Left lung (tissue), 10 donors: ENCODE results near the gene HCFC1. TPM values are rescaled to one million over a fixed set of nuclear protein-coding genes. Genes with fewer than 3 reads are reported as not detected.

Experiments used
- ATAC-seq: fragments of 200-7000 bp; cut with Tn5 transposase; one replicate; pipeline ENCODE4 v1.9.1; 2020; ENCODE audit warnings: moderate library complexity
- DNase-seq, 4 donors: peaks; one replicate each; pipeline ENCODE4 v3.0.0-alpha.2; 2013 to 2020
- H3K27ac ChIP-seq, 2 donors: fragments of 200-600 bp; sonication (generic) in 1 of 2; one replicate each; pipeline versions ENCODE4 v1.5.0 to v1.8.0; 2020 to 2021
- H3K27me3 ChIP-seq, 2 donors: fragments of 200-600 bp; sonication (generic) in 1 of 2; one replicate each; pipeline versions ENCODE4 v1.5.0 to v1.8.0; 2020 to 2021
- H3K36me3 ChIP-seq, 2 donors: fragments of 200-600 bp; sonication (generic) in 1 of 2; one replicate each; pipeline versions ENCODE4 v1.5.0 to v1.8.0; 2020 to 2021
- H3K4me1 ChIP-seq, 2 donors: fragments of 200-600 bp; one replicate each; pipeline ENCODE4 v1.8.0; 2021
- H3K4me3 ChIP-seq, 2 donors: fragments of 200-600 bp; sonication (generic) in 1 of 2; one replicate each; pipeline versions ENCODE4 v1.5.0 to v1.8.0; 2020 to 2021; ENCODE audit warnings: mild to moderate bottlenecking in 1 of 2
- H3K9me3 ChIP-seq, 2 donors: fragments of 200-600 bp; sonication (generic) in 1 of 2; one replicate each; pipeline versions ENCODE4 v1.5.0 to v1.8.0; 2020 to 2021
- intact Hi-C, 2 donors: fragments of 100-400 bp; cut with DNase I; formaldehyde crosslinking; loops; one replicate each; pipeline versions ENCODE4 v1.11.2 to v1.14.2; 2022
- polyA plus RNA-seq, 6 donors: library from polyadenylated mRNA; unstranded; fragments of 120-200 nt; gene quantifications; one replicate each; pipeline ENCODE4 v1.2.1, GENCODE V29; 2013; ENCODE audit not compliant: insufficient read length in 6 of 6
- total RNA-seq, 2 donors: library from RNA; stranded (reverse); fragmentation: NEBNext Ultra II Directional; extraction: Animal tissue kit (Norgen Biotek cat#: 25700); gene quantifications; one replicate each; pipeline ENCODE4 v1.2.1, GENCODE V29; 2021
- TF ChIP-seq, protein P1 (sequence below), 2 donors: fragments of 200-600 bp; sonication (generic) in 1 of 2; IDR thresholded peaks; one replicate each; pipeline versions ENCODE4 v1.5.0 to v1.8.0; 2021; ENCODE audit warnings: antibody characterized with exemption in 2 of 2
- donor health status: DM: no; HTN: yes; CAD: no.
- donor health status: DM: no; HTN: no; CAD: no.

Gene HCFC1
- total and polyA plus RNA-seq, 8 donors = 28.4 to 58.1 (median 43.9) TPM

DNA sequence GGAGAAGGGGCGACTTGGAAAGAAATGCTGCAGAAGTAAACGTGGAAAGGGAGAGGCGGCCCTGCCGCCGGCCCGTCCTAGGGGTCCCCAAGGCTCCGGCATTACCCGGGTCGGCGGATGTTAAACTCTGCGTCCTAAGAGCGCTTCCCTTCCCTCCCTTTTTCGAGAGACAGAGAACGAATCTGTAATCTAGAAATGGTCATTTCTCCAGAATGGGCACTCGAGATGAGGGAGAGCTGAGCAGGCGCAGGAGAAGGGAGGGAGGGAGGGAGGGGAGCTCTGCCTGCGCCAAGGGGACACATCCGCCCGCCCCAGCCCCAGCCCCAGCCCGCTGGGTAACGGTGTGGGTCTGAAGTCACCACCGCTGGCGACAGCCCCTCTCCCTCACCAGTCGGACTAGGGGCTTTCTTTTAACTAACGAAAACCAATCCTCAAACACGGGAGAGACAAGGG, 1.7 kb downstream of the HCFC1 start:
- ATAC-seq (no peak), DNase-seq (peak in 3 of 4 donors; percentile 44 to 64 (median 50))
- TF ChIP-seq, protein P1, sequence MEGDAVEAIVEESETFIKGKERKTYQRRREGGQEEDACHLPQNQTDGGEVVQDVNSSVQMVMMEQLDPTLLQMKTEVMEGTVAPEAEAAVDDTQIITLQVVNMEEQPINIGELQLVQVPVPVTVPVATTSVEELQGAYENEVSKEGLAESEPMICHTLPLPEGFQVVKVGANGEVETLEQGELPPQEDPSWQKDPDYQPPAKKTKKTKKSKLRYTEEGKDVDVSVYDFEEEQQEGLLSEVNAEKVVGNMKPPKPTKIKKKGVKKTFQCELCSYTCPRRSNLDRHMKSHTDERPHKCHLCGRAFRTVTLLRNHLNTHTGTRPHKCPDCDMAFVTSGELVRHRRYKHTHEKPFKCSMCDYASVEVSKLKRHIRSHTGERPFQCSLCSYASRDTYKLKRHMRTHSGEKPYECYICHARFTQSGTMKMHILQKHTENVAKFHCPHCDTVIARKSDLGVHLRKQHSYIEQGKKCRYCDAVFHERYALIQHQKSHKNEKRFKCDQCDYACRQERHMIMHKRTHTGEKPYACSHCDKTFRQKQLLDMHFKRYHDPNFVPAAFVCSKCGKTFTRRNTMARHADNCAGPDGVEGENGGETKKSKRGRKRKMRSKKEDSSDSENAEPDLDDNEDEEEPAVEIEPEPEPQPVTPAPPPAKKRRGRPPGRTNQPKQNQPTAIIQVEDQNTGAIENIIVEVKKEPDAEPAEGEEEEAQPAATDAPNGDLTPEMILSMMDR (IDR thresholded peaks at IDR 0.05) = no peak
- H3K9me3 ChIP-seq = no peaks in the 10 kb centered on the region
- no peaks in the 10 kb centered on the region for H3K36me3 ChIP-seq
- peak overlapping the region; percentile 48 to 84 for H3K27ac ChIP-seq
- no peaks in the 10 kb centered on the region for H3K27me3 ChIP-seq
- peak overlapping the region; percentile 24 to 72 for H3K4me3 ChIP-seq
- H3K4me1 ChIP-seq = peaks cover 12 to 62% of the 10 kb centered on the region in 2 donors
- intact Hi-C loops = no loop called here

- DNase-seq = peak in 1 of 4 donors; percentile 32
- peak overlapping the region; percentile 23 to 84 for H3K27ac ChIP-seq
- TF ChIP-seq, protein P1 (IDR thresholded peaks at IDR 0.05) = no peak
- H3K4me1 ChIP-seq = peaks cover 12 to 56% of the 10 kb centered on the region in 2 donors
- no peaks in the 10 kb centered on the region for H3K27me3 ChIP-seq
- H3K36me3 ChIP-seq = no peaks in the 10 kb centered on the region
- ATAC-seq = no peak
- intact Hi-C loops = no loop called here
- H3K4me3 ChIP-seq = peak overlapping the region; percentile 24 to 72
- no peaks in the 10 kb centered on the region for H3K9me3 ChIP-seq
Observed at GRCh38 chrX:153969125-153969903, 2.3 kb downstream of the HCFC1 start.

- no peak for ATAC-seq
- peak overlapping the region in 1 of 2 donors; percentile 72 for H3K4me3 ChIP-seq
- peak overlapping the region; percentile 13 to 84 for H3K27ac ChIP-seq
- peaks cover 0 to 6% of the 10 kb centered on the region in 2 donors for H3K36me3 ChIP-seq
- H3K4me1 ChIP-seq = peaks cover 8 to 50% of the 10 kb centered on the region in 2 donors
- intact Hi-C loops = no loop called here
- no peaks in the 10 kb centered on the region for H3K9me3 ChIP-seq
- DNase-seq = no peak
- TF ChIP-seq, protein P1 (IDR thresholded peaks at IDR 0.05) = no peak
- no peaks in the 10 kb centered on the region for H3K27me3 ChIP-seq
Observed at GRCh38 chrX:153968754-153969124, 2.9 kb downstream of the HCFC1 start.

- H3K9me3 ChIP-seq = no peaks in the 10 kb centered on the region
- DNase-seq = no peak
- no peak for ATAC-seq
- H3K27ac ChIP-seq = peak overlapping the region; percentile 13 to 84
- no peaks in the 10 kb centered on the region for H3K27me3 ChIP-seq
- TF ChIP-seq, protein P1 (IDR thresholded peaks at IDR 0.05) = no peak
- peak overlapping the region in 1 of 2 donors; percentile 72 for H3K4me3 ChIP-seq
- peaks cover 8 to 45% of the 10 kb centered on the region in 2 donors for H3K4me1 ChIP-seq
- intact Hi-C loops = no loop called here
- H3K36me3 ChIP-seq = peaks cover 0 to 10% of the 10 kb centered on the region in 2 donors
Observed at GRCh38 chrX:153968255-153968654, 3.4 kb downstream of the HCFC1 start.

GRCh38 chrX:153967536-153968224, 3.9 kb downstream of the HCFC1 start:
- Histone ChIP-seq H3K27me3 (no peaks in the 10 kb centered on the region), H3K36me3 (peaks cover 0 to 16% of the 10 kb centered on the region in 2 donors), H3K27ac (peak overlapping the region in 1 of 2 donors; percentile 84), H3K4me3 (peak overlapping the region in 1 of 2 donors; percentile 72), H3K4me1 (peaks cover 8 to 44% of the 10 kb centered on the region in 2 donors), H3K9me3 (no peaks in the 10 kb centered on the region)
- intact Hi-C loops = no loop called here
- no peak for ATAC-seq
- TF ChIP-seq, protein P1 (IDR thresholded peaks at IDR 0.05) = no peak
- no peak for DNase-seq
